GM12878 (cell line): ENCODE measurements around the gene TBC1D1.

ENCODE experiments used
- CTCF ChIP-seq, 3 experiments: IDR thresholded peaks in 2 of 3; conservative IDR thresholded peaks in 1 of 3; 2 replicates each; pipeline ENCODE4 v1.5.1; 2011; ENCODE audit warnings: low read depth in 3 of 3, low read length in 3 of 3, mild to moderate bottlenecking in 3 of 3, control low read depth in 2 of 3, moderate library complexity in 2 of 3, inconsistent platforms in 1 of 3, mixed read lengths in 1 of 3; ENCODE audit not compliant: control insufficient read depth in 2 of 3, insufficient read depth in 1 of 3; ENCODE audit errors: extremely low read depth in 1 of 3
- EP300 ChIP-seq, 2 experiments: fragments of 150-350 bp in 1 of 2; IDR thresholded peaks; 2 replicates each; pipeline ENCODE4 v1.6.1; 2011 to 2012; ENCODE audit warnings: low read depth in 2 of 2, low read length in 2 of 2, borderline replicate concordance in 1 of 2, improper control_type of control experiment in 1 of 2, inconsistent platforms in 1 of 2; ENCODE audit not compliant: control insufficient read depth in 1 of 2
- HDAC6 ChIP-seq: fragments of 200-600 bp; sonication (generic); IDR thresholded peaks from one replicate; pipeline ENCODE4 v1.8.0; 2017; ENCODE audit warnings: antibody characterized with exemption; ENCODE audit not compliant: unreplicated experiment
- NFIC ChIP-seq: IDR thresholded peaks from 2 replicates; pipeline ENCODE4 v1.6.1; 2012; ENCODE audit warnings: low read depth, mild to moderate bottlenecking, inconsistent platforms, low read length, moderate library complexity
- NFYB ChIP-seq: IDR thresholded peaks from 2 replicates; pipeline ENCODE4 v1.6.1; 2011; ENCODE audit warnings: low read depth, mild to moderate bottlenecking, low read length, improper control_type of control experiment, moderate library complexity; ENCODE audit not compliant: insufficient read depth
- RFX5 ChIP-seq: IDR thresholded peaks from 2 replicates; pipeline ENCODE4 v1.6.1; 2011; ENCODE audit warnings: low read depth, low read length, improper control_type of control experiment
- TCF7 ChIP-seq: IDR thresholded peaks from 2 replicates; pipeline ENCODE4 v1.6.1; 2014; ENCODE audit warnings: antibody characterized with exemption, borderline replicate concordance
- YY1 ChIP-seq: IDR thresholded peaks from 2 replicates; pipeline ENCODE4 v1.6.1; 2011; ENCODE audit warnings: low read depth, mild to moderate bottlenecking, low read length

- no peak for TF ChIP-seq EP300 (IDR thresholded peaks at IDR 0.05; ENCODE audit: borderline replicate concordance in 1 of 2, control insufficient read depth in 1 of 2, low read depth in 2 of 2, low read length in 2 of 2)
- TF ChIP-seq RFX5, result no peak
- no peak for TF ChIP-seq YY1
- TF ChIP-seq NFIC, result no peak
- no peak for TF ChIP-seq CTCF (IDR thresholded peaks at IDR 0.05 in 2 of 3, conservative IDR thresholded peaks at IDR 0.05 in 1 of 3; ENCODE audit: control insufficient read depth in 2 of 3, extremely low read depth in 1 of 3, insufficient read depth in 1 of 3, low read depth in 3 of 3, low read length in 3 of 3)
- no peak for TF ChIP-seq HDAC6
- no peak for TF ChIP-seq TCF7
- TF ChIP-seq NFYB, result no peak
Observed at GRCh38 chr4:38004887-38005286, 114.0 kb downstream of the TBC1D1 start.
